Retinal pigment epithelial cell (primary cell): ENCODE data around the gene DLGAP1.

Experiments used
- DNase-seq: peaks from one replicate; pipeline ENCODE4 v3.0.0-alpha.2; 2010; ENCODE audit warnings: low read depth
- H3K4me3 ChIP-seq: 2 replicates; pipeline ENCODE4 v1.5.1; 2011; ENCODE audit warnings: mild to moderate bottlenecking, low read length, control low read depth, moderate library complexity
- CTCF ChIP-seq: conservative IDR thresholded peaks from 2 replicates; pipeline ENCODE4 v1.5.1; 2011; ENCODE audit warnings: low read depth, low read length, control low read depth, inconsistent platforms

DLGAP1 gene

GRCh38 chr18:3842844-3843243, 612.3 kb downstream of the DLGAP1 start:
- TF ChIP-seq CTCF: no peak
- no peak overlapping the region for H3K4me3 ChIP-seq
- DNase-seq: no peak

GRCh38 chr18:3840766-3841165, 614.3 kb downstream of the DLGAP1 start:
- no peak for DNase-seq
- no peak for TF ChIP-seq CTCF
- H3K4me3 ChIP-seq: no peak overlapping the region

- no peak for TF ChIP-seq CTCF
- DNase-seq: no peak
- H3K4me3 ChIP-seq: no peak overlapping the region
Measured at GRCh38 chr18:3839581-3839981, 615.5 kb downstream of the DLGAP1 start.

- no peak for DNase-seq
- H3K4me3 ChIP-seq: no peak overlapping the region
- no peak for TF ChIP-seq CTCF
Measured at GRCh38 chr18:3836483-3837335, 618.4 kb downstream of the DLGAP1 start.

- no peak for DNase-seq
- TF ChIP-seq CTCF: no peak
- H3K4me3 ChIP-seq: no peak overlapping the region
Measured at GRCh38 chr18:3832025-3832638, 623.0 kb downstream of the DLGAP1 start.

- no peak for TF ChIP-seq CTCF
- no peak overlapping the region for H3K4me3 ChIP-seq
- DNase-seq: no peak
Measured at GRCh38 chr18:3830604-3831003, 624.5 kb downstream of the DLGAP1 start.
